Erythroblast (primary cell): ENCODE data around the gene CWF19L2.

Experiments used
- DNase-seq, 2 experiments: peaks; one replicate each; lab custom pipeline; 2025; lab: John Stamatoyannopoulos, UW
- GATA1 ChIP-seq: IDR thresholded peaks from 2 replicates; pipeline ENCODE4 v1.6.1; 2011; ENCODE audit warnings: low read depth, mild to moderate bottlenecking, control low read depth, low read length, moderate library complexity
- POLR2A ChIP-seq: IDR thresholded peaks from 2 replicates; pipeline ENCODE4 v1.6.1; 2011; ENCODE audit warnings: mild to moderate bottlenecking, low read length

Gene CWF19L2

GRCh38 chr11:107282195-107282594 is 175.4 kb downstream of the CWF19L2 start:
- TF ChIP-seq POLR2A (no peak), GATA1 (no peak)
- DNase-seq = no peak
